ENCODE results near the gene N4BP3. TPM values are rescaled to one million over a fixed set of nuclear protein-coding genes. Genes with fewer than 3 reads are reported as not detected.

N4BP3 gene, protein sequence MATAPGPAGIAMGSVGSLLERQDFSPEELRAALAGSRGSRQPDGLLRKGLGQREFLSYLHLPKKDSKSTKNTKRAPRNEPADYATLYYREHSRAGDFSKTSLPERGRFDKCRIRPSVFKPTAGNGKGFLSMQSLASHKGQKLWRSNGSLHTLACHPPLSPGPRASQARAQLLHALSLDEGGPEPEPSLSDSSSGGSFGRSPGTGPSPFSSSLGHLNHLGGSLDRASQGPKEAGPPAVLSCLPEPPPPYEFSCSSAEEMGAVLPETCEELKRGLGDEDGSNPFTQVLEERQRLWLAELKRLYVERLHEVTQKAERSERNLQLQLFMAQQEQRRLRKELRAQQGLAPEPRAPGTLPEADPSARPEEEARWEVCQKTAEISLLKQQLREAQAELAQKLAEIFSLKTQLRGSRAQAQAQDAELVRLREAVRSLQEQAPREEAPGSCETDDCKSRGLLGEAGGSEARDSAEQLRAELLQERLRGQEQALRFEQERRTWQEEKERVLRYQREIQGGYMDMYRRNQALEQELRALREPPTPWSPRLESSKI
- 16.0 and 20.8 TPM in 2 replicates for total RNA-seq

DNA sequence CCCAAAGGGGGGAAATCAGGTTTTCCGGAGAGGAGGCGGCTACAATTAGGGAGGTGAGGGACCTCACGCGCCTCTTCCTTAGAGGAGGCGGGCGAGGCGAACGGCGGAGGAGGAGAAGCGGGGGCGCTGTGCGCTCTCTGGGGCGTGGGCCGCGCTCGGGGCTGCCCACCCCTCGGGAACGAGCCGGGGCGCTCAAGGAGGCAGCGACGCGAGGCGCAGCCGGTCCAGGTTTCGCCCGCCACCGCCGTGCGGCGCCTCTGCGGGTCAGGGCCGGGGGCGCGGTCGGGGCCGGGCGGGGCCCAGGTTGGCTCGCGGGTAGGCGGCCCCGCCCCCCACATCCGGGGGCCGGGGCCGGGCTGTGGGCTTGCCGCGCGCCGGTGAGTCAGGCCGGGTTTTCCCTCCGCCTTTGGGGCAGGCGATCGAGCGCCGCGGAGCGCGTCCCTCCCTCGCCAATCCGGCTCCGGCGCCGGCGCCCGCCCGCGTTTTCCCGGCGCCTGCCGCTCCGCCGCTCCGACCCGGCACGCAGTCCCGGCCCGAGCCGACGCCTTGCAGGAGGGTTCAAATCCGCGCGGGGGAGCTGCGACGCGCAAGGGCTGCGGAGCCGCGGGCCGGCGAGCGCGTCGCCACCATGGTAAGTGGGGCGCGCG, at the start of gene N4BP3:
Gene N4BP3, plus strand, starts transcription at position 392 of the 647 bp plus-strand sequence. CDS start 6,052 bp downstream, outside the sequence.

DNA sequence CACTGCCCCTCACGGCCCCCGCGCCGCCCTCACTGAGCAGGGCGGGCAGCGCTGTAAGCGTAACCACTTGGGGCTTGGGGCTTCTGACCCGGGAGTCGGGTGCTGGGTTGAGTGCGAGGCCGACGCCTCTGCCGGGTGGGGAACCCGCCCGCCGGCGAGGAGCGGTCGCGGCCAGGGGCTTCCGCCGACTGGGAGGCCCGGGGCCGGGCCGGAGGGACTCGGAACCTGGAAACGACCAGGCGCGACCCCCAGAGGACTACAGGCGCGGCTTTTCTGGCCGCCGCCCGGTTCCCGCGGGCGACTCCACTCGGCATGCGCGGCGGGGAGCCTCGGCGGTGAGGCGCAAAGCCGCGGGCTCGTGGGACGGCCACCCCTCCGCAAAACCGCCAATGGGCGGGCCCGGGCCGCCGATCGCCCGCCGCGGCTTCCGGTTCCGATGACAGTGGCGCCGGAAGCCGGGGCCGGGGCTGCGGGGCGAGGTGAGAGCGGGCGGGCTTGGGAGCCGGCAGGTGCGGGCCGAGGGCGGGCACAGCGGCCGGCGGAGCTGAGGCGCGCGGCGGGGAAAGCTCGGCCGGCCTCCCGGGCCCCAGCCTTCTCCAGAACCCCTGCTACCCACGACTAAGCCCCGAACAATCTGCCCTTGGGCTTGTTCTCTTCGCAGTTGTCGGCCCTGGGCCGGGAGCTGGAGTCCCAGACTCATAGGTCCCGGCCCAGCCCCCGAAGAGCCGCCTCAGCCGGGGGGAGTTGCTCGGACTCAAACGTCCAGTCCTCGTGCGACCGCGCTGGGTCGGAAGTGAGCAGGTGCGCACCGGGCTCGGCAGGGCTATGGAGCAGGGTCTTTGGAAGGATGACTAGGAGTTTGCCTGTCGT, 17.5 kb downstream of the N4BP3 start, which contains the start of gene RMND5B:
Gene RMND5B, plus strand, starts transcription at position 439 of the 870 bp plus-strand sequence. CDS start 7,106 bp downstream, outside the sequence.

DNA sequence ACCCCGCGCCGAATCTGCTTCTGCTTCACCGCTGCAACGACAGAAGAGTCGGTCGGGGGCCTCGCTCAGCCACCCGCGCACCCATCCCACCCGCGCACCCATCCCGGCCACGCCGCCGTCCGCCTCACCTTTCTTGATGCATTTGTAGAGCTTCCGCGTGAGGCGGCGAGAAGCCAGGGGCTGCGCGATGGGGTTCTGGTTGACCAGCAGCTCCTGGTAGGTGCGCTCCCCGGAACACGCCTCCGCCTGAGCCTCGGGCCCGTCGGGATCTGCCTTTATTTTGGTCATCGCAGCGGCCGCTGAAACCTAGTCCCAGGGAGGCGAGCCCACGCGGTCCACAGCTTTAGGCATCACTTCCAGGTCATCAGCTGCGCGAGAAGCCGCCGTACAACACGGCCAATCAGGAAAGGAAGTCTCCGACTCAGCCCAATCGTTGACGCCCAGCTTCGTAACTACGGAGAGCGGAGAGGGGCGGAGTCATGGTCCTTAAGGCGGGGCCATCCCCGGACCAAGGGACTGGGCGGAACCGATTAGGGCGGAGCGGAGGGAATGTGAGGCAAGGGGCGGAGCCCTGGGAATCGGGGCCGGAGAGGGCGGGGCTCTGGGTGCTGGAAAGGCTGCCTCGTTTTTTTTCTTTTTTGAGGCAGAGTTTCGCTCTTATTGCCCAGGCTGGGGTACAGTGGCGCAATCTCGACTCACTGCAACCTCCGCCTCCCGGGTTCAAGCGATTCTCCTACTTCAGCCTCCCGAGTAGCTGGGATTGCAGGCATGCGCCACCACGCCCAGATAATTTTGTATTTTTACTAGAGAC, 40.4 kb downstream of the N4BP3 start, which contains the start of gene NHP2:
Gene NHP2, minus strand, starts transcription at position 356 of the 811 bp plus-strand sequence. Its CDS starts 68 bp downstream, at position 288.

Other genes with a start within 250 kb of the N4BP3 start
- gene PROP1, start 117.3 kb upstream of the N4BP3 start, total RNA-seq, result not detected in 2 replicates
- 27.3 and 36.3 TPM in 2 replicates for gene RMND5B, start 17.5 kb downstream of the N4BP3 start, total RNA-seq
- 173 and 250 TPM in 2 replicates for gene NHP2, start 40.4 kb downstream of the N4BP3 start, total RNA-seq
- not detected in 2 replicates for gene GMCL2, start 73.8 kb downstream of the N4BP3 start, total RNA-seq
- 137 and 160 TPM in 2 replicates for gene HNRNPAB, start 91.0 kb downstream of the N4BP3 start, total RNA-seq
- gene PHYKPL, start 119.3 kb downstream of the N4BP3 start, total RNA-seq, result 43.2 and 45.9 TPM in 2 replicates

Measured in thoracic aorta endothelial cell (primary cell).